IPS-18c (cell line): ENCODE measurements around the gene ZNF394.

Experiments
- H3K4me3 ChIP-seq: 2 replicates; pipeline ENCODE4 v1.7.0; 2013; ENCODE audit warnings: low read depth, mild to moderate bottlenecking, low read length, moderate library complexity; ENCODE audit not compliant: insufficient read depth
- H3K9me3 ChIP-seq: one replicate; pipeline ENCODE4 v1.6.1; 2013; ENCODE audit warnings: mild to moderate bottlenecking, low read length, moderate library complexity; ENCODE audit not compliant: control insufficient read depth, insufficient read depth

ZNF394 gene

GRCh38 chr7:99500637-99501009, 542 bp upstream of the ZNF394 start:
- Histone ChIP-seq H3K4me3 (peak overlapping the region; percentile 95), H3K9me3 (no peaks in the 10 kb centered on the region)

GRCh38 chr7:99499371-99499720, 735 bp downstream of the ZNF394 start:
- peaks cover 2% of the 10 kb centered on the region for H3K9me3 ChIP-seq
- peak overlapping the region; percentile 95 for H3K4me3 ChIP-seq

- peak overlapping the region; percentile 47 for H3K4me3 ChIP-seq
- H3K9me3 ChIP-seq = peaks cover 6% of the 10 kb centered on the region
These were observed 1.5 kb downstream of the ZNF394 start for GRCh38 chr7:99498546-99498944.

GRCh38 chr7:99497766-99498545, 2.1 kb downstream of the ZNF394 start:
- H3K4me3 ChIP-seq = no peak overlapping the region; the same call in 1 of the 2 replicates

GRCh38 chr7:99493823-99494222, 6.3 kb downstream of the ZNF394 start:
- H3K9me3 ChIP-seq = peaks cover 8% of the 10 kb centered on the region
- H3K4me3 ChIP-seq = no peak overlapping the region

More at GRCh38 chr7:99497766-99498545, 2.1 kb downstream of the ZNF394 start:
- peaks cover 6% of the 10 kb centered on the region for H3K9me3 ChIP-seq

- Histone ChIP-seq H3K4me3 (no peak overlapping the region), H3K9me3 (peaks cover 8% of the 10 kb centered on the region)
These were observed 9.2 kb downstream of the ZNF394 start for GRCh38 chr7:99490878-99491277.

- peaks cover 6% of the 10 kb centered on the region for H3K9me3 ChIP-seq
These were observed 10.8 kb downstream of the ZNF394 start for GRCh38 chr7:99489235-99489634.

GRCh38 chr7:99485094-99485493, 15.0 kb downstream of the ZNF394 start:
- H3K4me3 ChIP-seq = no peak overlapping the region
- H3K9me3 ChIP-seq = no peaks in the 10 kb centered on the region

More at GRCh38 chr7:99489235-99489634, 10.8 kb downstream of the ZNF394 start:
- no peak overlapping the region for H3K4me3 ChIP-seq

- Histone ChIP-seq H3K9me3 (no peaks in the 10 kb centered on the region), H3K4me3 (no peak overlapping the region)
These were observed 21.3 kb downstream of the ZNF394 start for GRCh38 chr7:99478464-99479440.

- Histone ChIP-seq H3K4me3 (no peak overlapping the region), H3K9me3 (no peaks in the 10 kb centered on the region)
These were observed 24.0 kb downstream of the ZNF394 start for GRCh38 chr7:99476107-99476506.

- Histone ChIP-seq H3K9me3 (no peaks in the 10 kb centered on the region), H3K4me3 (peak overlapping the region; percentile 100)
These were observed 26.8 kb downstream of the ZNF394 start for GRCh38 chr7:99473315-99473596.

GRCh38 chr7:99472561-99473314, 27.3 kb downstream of the ZNF394 start, which contains the start of gene ZNF789:
ZNF789 (plus strand) TSS chr7:99472890; CDS start chr7:99476457, 3,567 bp downstream.
- Histone ChIP-seq H3K4me3 (peak within 1 kb of the TSS; percentile 100), H3K9me3 (no peaks in the 10 kb centered on the region)

GRCh38 chr7:99469381-99470065, 30.6 kb downstream of the ZNF394 start:
- no peaks in the 10 kb centered on the region for H3K9me3 ChIP-seq
- H3K4me3 ChIP-seq = peak overlapping the region; percentile 24

- no peak overlapping the region for H3K4me3 ChIP-seq
- no peaks in the 10 kb centered on the region for H3K9me3 ChIP-seq
These were observed 31.7 kb downstream of the ZNF394 start for GRCh38 chr7:99468336-99468918.

- peak overlapping the region; percentile 82 for H3K4me3 ChIP-seq
- no peaks in the 10 kb centered on the region for H3K9me3 ChIP-seq
These were observed 34.7 kb downstream of the ZNF394 start for GRCh38 chr7:99465421-99465768.

GRCh38 chr7:99461221-99461620, 38.9 kb downstream of the ZNF394 start:
- Histone ChIP-seq H3K4me3 (no peak overlapping the region), H3K9me3 (no peaks in the 10 kb centered on the region)

GRCh38 chr7:99460651-99461050, 39.4 kb downstream of the ZNF394 start:
- H3K9me3 ChIP-seq = no peaks in the 10 kb centered on the region
- no peak overlapping the region for H3K4me3 ChIP-seq
